ENCODE data around the gene DYNLRB2. TPM values are rescaled to one million over a fixed set of nuclear protein-coding genes. Genes with fewer than 3 reads are reported as not detected.

Gene DYNLRB2
- total and polyA plus RNA-seq, 2 experiments from 2014 or later, result not detected

DNA sequence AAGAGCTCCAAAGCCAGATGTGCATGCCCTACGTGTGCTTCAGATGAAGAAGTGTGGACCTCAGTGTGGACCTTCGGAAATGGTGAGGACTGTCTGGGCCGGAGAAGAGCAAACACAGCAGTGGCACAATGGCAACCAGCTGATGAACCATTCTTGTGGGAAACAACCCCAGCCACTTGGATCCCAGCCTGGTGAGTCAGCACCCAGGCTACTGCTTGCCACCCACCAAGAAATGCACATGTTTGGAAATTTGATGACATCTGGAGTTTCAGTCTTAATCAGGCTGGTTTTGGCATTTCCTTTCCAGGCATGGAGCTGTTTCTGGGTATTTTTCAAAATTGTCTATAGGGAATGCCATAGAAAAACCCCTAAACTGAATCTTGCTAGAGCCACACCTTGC lies 42.7 kb downstream of the DYNLRB2 start:
- Mint-ChIP-seq H3K36me3 (ENCODE audit: low read depth) (peaks cover 2% of the 10 kb centered on the region; the same call in 2 of the 3 replicates), H3K27ac (no peak overlapping the region), H3K27me3 (ENCODE audit: insufficient read depth, low read depth, poor library complexity) (peaks cover 2% of the 10 kb centered on the region), H3K4me1 (no peaks in the 10 kb centered on the region), H3K9me3 (peaks cover 55% of the 10 kb centered on the region), H3K4me3 (no peak overlapping the region)
- DNase-seq (ENCODE audit: low spot score) (no peak), ATAC-seq (no peak)
- Histone ChIP-seq H3K79me2 (replicated peaks; ENCODE audit: insufficient read depth) (no peaks in the 10 kb centered on the region), H3K27me3 (ENCODE audit: insufficient read depth) (no peaks in the 10 kb centered on the region), H2AFZ (no peak overlapping the region), H3K4me3 (no peak overlapping the region), H3F3A (replicated peaks; ENCODE audit: low read depth) (no peaks in the 10 kb centered on the region), H3K36me3 (ENCODE audit: insufficient read depth) (no peaks in the 10 kb centered on the region), H3K9me2 (ENCODE audit: insufficient read depth) (peaks cover 6% of the 10 kb centered on the region; the same call in 1 of the 2 replicates), H4K20me1 (replicated peaks; ENCODE audit: insufficient read depth) (no peaks in the 10 kb centered on the region), H3K27ac (ENCODE audit: low read depth) (no peak overlapping the region), H3K4me2 (no peak overlapping the region), H3K4me1 (ENCODE audit: insufficient read depth) (no peaks in the 10 kb centered on the region)
- TF ChIP-seq POLR2AphosphoS5 (IDR thresholded peaks at IDR 0.05; ENCODE audit: low read depth), result no peak
- TF ChIP-seq, protein P1, sequence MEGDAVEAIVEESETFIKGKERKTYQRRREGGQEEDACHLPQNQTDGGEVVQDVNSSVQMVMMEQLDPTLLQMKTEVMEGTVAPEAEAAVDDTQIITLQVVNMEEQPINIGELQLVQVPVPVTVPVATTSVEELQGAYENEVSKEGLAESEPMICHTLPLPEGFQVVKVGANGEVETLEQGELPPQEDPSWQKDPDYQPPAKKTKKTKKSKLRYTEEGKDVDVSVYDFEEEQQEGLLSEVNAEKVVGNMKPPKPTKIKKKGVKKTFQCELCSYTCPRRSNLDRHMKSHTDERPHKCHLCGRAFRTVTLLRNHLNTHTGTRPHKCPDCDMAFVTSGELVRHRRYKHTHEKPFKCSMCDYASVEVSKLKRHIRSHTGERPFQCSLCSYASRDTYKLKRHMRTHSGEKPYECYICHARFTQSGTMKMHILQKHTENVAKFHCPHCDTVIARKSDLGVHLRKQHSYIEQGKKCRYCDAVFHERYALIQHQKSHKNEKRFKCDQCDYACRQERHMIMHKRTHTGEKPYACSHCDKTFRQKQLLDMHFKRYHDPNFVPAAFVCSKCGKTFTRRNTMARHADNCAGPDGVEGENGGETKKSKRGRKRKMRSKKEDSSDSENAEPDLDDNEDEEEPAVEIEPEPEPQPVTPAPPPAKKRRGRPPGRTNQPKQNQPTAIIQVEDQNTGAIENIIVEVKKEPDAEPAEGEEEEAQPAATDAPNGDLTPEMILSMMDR (conservative IDR thresholded peaks at IDR 0.05; ENCODE audit: low read depth in 2 of 2), result no peak
- no peak for TF ChIP-seq NANOG (IDR thresholded peaks at IDR 0.05; ENCODE audit: borderline replicate concordance)
- TF ChIP-seq CREB1 (CRISPR knock-in tag; IDR thresholded peaks at IDR 0.05; ENCODE audit: low read depth), result no peak
- TF ChIP-seq, protein P2, sequence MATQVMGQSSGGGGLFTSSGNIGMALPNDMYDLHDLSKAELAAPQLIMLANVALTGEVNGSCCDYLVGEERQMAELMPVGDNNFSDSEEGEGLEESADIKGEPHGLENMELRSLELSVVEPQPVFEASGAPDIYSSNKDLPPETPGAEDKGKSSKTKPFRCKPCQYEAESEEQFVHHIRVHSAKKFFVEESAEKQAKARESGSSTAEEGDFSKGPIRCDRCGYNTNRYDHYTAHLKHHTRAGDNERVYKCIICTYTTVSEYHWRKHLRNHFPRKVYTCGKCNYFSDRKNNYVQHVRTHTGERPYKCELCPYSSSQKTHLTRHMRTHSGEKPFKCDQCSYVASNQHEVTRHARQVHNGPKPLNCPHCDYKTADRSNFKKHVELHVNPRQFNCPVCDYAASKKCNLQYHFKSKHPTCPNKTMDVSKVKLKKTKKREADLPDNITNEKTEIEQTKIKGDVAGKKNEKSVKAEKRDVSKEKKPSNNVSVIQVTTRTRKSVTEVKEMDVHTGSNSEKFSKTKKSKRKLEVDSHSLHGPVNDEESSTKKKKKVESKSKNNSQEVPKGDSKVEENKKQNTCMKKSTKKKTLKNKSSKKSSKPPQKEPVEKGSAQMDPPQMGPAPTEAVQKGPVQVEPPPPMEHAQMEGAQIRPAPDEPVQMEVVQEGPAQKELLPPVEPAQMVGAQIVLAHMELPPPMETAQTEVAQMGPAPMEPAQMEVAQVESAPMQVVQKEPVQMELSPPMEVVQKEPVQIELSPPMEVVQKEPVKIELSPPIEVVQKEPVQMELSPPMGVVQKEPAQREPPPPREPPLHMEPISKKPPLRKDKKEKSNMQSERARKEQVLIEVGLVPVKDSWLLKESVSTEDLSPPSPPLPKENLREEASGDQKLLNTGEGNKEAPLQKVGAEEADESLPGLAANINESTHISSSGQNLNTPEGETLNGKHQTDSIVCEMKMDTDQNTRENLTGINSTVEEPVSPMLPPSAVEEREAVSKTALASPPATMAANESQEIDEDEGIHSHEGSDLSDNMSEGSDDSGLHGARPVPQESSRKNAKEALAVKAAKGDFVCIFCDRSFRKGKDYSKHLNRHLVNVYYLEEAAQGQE (IDR thresholded peaks at IDR 0.05; ENCODE audit: unreplicated experiment), result no peak
- no peak for TF ChIP-seq STAT1 (IDR thresholded peaks at IDR 0.05; ENCODE audit: unreplicated experiment)
- no peak for TF ChIP-seq EZH2phosphoT487 (IDR thresholded peaks at IDR 0.05; ENCODE audit: unreplicated experiment)
- no peak for TF ChIP-seq ZNF114 (CRISPR knock-in tag; IDR thresholded peaks at IDR 0.05)
- no peak for TF ChIP-seq ZNF331 (CRISPR knock-in tag; IDR thresholded peaks at IDR 0.05; ENCODE audit: low read depth)
- TF ChIP-seq, protein P3, sequence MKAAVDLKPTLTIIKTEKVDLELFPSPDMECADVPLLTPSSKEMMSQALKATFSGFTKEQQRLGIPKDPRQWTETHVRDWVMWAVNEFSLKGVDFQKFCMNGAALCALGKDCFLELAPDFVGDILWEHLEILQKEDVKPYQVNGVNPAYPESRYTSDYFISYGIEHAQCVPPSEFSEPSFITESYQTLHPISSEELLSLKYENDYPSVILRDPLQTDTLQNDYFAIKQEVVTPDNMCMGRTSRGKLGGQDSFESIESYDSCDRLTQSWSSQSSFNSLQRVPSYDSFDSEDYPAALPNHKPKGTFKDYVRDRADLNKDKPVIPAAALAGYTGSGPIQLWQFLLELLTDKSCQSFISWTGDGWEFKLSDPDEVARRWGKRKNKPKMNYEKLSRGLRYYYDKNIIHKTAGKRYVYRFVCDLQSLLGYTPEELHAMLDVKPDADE (IDR thresholded peaks at IDR 0.05), result no peak
- TF ChIP-seq, protein P4, sequence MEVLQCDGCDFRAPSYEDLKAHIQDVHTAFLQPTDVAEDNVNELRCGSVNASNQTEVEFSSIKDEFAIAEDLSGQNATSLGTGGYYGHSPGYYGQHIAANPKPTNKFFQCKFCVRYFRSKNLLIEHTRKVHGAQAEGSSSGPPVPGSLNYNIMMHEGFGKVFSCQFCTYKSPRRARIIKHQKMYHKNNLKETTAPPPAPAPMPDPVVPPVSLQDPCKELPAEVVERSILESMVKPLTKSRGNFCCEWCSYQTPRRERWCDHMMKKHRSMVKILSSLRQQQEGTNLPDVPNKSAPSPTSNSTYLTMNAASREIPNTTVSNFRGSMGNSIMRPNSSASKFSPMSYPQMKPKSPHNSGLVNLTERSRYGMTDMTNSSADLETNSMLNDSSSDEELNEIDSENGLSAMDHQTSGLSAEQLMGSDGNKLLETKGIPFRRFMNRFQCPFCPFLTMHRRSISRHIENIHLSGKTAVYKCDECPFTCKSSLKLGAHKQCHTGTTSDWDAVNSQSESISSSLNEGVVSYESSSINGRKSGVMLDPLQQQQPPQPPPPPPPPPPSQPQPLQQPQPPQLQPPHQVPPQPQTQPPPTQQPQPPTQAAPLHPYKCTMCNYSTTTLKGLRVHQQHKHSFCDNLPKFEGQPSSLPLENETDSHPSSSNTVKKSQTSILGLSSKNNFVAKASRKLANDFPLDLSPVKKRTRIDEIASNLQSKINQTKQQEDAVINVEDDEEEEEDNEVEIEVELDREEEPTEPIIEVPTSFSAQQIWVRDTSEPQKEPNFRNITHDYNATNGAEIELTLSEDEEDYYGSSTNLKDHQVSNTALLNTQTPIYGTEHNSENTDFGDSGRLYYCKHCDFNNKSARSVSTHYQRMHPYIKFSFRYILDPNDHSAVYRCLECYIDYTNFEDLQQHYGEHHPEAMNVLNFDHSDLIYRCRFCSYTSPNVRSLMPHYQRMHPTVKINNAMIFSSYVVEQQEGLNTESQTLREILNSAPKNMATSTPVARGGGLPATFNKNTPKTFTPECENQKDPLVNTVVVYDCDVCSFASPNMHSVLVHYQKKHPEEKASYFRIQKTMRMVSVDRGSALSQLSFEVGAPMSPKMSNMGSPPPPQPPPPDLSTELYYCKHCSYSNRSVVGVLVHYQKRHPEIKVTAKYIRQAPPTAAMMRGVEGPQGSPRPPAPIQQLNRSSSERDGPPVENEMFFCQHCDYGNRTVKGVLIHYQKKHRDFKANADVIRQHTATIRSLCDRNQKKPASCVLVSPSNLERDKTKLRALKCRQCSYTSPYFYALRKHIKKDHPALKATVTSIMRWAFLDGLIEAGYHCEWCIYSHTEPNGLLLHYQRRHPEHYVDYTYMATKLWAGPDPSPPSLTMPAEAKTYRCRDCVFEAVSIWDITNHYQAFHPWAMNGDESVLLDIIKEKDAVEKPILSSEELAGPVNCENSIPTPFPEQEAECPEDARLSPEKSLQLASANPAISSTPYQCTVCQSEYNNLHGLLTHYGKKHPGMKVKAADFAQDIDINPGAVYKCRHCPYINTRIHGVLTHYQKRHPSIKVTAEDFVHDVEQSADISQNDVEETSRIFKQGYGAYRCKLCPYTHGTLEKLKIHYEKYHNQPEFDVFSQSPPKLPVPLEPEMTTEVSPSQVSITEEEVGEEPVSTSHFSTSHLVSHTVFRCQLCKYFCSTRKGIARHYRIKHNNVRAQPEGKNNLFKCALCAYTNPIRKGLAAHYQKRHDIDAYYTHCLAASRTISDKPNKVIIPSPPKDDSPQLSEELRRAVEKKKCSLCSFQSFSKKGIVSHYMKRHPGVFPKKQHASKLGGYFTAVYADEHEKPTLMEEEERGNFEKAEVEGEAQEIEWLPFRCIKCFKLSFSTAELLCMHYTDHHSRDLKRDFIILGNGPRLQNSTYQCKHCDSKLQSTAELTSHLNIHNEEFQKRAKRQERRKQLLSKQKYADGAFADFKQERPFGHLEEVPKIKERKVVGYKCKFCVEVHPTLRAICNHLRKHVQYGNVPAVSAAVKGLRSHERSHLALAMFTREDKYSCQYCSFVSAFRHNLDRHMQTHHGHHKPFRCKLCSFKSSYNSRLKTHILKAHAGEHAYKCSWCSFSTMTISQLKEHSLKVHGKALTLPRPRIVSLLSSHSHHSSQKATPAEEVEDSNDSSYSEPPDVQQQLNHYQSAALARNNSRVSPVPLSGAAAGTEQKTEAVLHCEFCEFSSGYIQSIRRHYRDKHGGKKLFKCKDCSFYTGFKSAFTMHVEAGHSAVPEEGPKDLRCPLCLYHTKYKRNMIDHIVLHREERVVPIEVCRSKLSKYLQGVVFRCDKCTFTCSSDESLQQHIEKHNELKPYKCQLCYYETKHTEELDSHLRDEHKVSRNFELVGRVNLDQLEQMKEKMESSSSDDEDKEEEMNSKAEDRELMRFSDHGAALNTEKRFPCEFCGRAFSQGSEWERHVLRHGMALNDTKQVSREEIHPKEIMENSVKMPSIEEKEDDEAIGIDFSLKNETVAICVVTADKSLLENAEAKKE (CRISPR knock-in tag; IDR thresholded peaks at IDR 0.05), result no peak
- TF ChIP-seq EZH2 (IDR thresholded peaks at IDR 0.05; ENCODE audit: low read depth, unreplicated experiment), result no peak
